ENCODE data around the gene TAS2R3.
A peak's percentile ranks its signal among the peaks of the same experiment; 100 is the strongest.
"Not testable (repeated sequence)": the region's sequence is repeated elsewhere in the genome, so short reads cannot be mapped to it uniquely, and the experiment has no call there.

The TAS2R3 gene

GRCh38 chr7:141763797-141764196, at the start of gene TAS2R3:
TSS of gene TAS2R3 (plus strand) at chr7:141764097. CDS start at chr7:141764159, 62 bp downstream.
- no peak for DNase-seq

GRCh38 chr7:141714571-141714970, 49.3 kb upstream of the TAS2R3 start:
- DNase-seq: no peak

- DNase-seq: no peak
Measured at GRCh38 chr7:141715018-141715417, 48.9 kb upstream of the TAS2R3 start.

GRCh38 chr7:141715794-141716689, 47.9 kb upstream of the TAS2R3 start:
- no peak for DNase-seq

- no peak for DNase-seq
Measured at GRCh38 chr7:141717450-141717849, 46.4 kb upstream of the TAS2R3 start.

- DNase-seq: no peak
Measured at GRCh38 chr7:141722529-141722928, 41.4 kb upstream of the TAS2R3 start.

- DNase-seq: no peak
Measured at GRCh38 chr7:141729020-141729419, 34.9 kb upstream of the TAS2R3 start.

- DNase-seq: no peak
Measured at GRCh38 chr7:141731476-141732149, 32.3 kb upstream of the TAS2R3 start.

GRCh38 chr7:141737118-141737835, 26.6 kb upstream of the TAS2R3 start:
- DNase-seq: peak in 1 of 2 experiments; percentile 10

- DNase-seq: peak; percentile 94 to 97
Measured at GRCh38 chr7:141737836-141738591, 25.9 kb upstream of the TAS2R3 start, which contains the start of gene SSBP1. TSS of gene SSBP1 (plus strand) at chr7:141738358. CDS start at chr7:141739167, 809 bp downstream.

- no peak for DNase-seq
Measured at GRCh38 chr7:141738592-141739013, 25.3 kb upstream of the TAS2R3 start.

GRCh38 chr7:141739250-141739649, 24.6 kb upstream of the TAS2R3 start:
- DNase-seq: no peak

GRCh38 chr7:141742229-141742628, 21.7 kb upstream of the TAS2R3 start:
- DNase-seq: no peak

GRCh38 chr7:141744131-141744530, 19.8 kb upstream of the TAS2R3 start:
- no peak for DNase-seq

- no peak for DNase-seq
Measured at GRCh38 chr7:141748396-141748795, 15.5 kb upstream of the TAS2R3 start.

- not testable (repeated sequence) for DNase-seq
Measured at GRCh38 chr7:141751904-141752303, 12.0 kb upstream of the TAS2R3 start.

GRCh38 chr7:141752634-141753033, 11.3 kb upstream of the TAS2R3 start:
- DNase-seq: no peak

- DNase-seq: peak; percentile 11 to 46
Measured at GRCh38 chr7:141754939-141755338, 9.0 kb upstream of the TAS2R3 start.

GRCh38 chr7:141770083-141770583, 6.2 kb downstream of the TAS2R3 start:
- not testable (repeated sequence) for DNase-seq

- DNase-seq: no peak
Measured at GRCh38 chr7:141776374-141776773, 12.5 kb downstream of the TAS2R3 start, which contains the start of gene TAS2R4. TSS of gene TAS2R4 (plus strand) at chr7:141776674. CDS start at chr7:141778489, 1,815 bp downstream.

- DNase-seq: peak; percentile 29 to 42
Measured at GRCh38 chr7:141785706-141786552, 22.0 kb downstream of the TAS2R3 start.
